T47D (cell line): ENCODE results near the gene KCNIP3.

Experiments
- DNase-seq, 2 experiments: peaks; one replicate each; pipeline versions ENCODE4 v3.0.0 to v3.0.0-alpha.2; 2011 to 2012; ENCODE audit warnings: low read depth in 1 of 2, low spot score in 1 of 2
- JUND ChIP-seq: IDR thresholded peaks from 2 replicates; pipeline ENCODE4 v1.6.1; 2012; ENCODE audit warnings: low read depth
- in situ Hi-C: cut with HindIII; loops from 2 replicates; pipeline ENCODE4 v1.10.0; 2016; ENCODE audit warnings: low sequenced_read_pairs, low pct_unique_long_range_greater_than_20kb

The KCNIP3 gene

GRCh38 chr2:95320986-95321767 lies 24.0 kb downstream of the KCNIP3 start:
- in situ Hi-C loops = no loop called here
- no peak for TF ChIP-seq JUND
- no peak for DNase-seq

GRCh38 chr2:95323347-95324155 lies 26.4 kb downstream of the KCNIP3 start:
- peak; percentile 54 to 75 for DNase-seq
- in situ Hi-C loops = no loop called here

GRCh38 chr2:95325026-95325425 lies 27.9 kb downstream of the KCNIP3 start:
- in situ Hi-C loops = no loop called here
- no peak for TF ChIP-seq JUND
- DNase-seq = no peak

More at GRCh38 chr2:95323347-95324155, 26.4 kb downstream of the KCNIP3 start:
- no peak for TF ChIP-seq JUND

- DNase-seq = no peak
- in situ Hi-C loops = no loop called here
- TF ChIP-seq JUND = no peak
Measured at GRCh38 chr2:95325590-95326432, 28.7 kb downstream of the KCNIP3 start.

GRCh38 chr2:95326433-95327140 lies 29.4 kb downstream of the KCNIP3 start:
- TF ChIP-seq JUND = no peak
- in situ Hi-C loops = no loop called here
- no peak for DNase-seq

- no peak for DNase-seq
- TF ChIP-seq JUND = no peak
- in situ Hi-C loops = no loop called here
Measured at GRCh38 chr2:95327861-95328260, 30.7 kb downstream of the KCNIP3 start.

GRCh38 chr2:95328358-95329125 lies 31.4 kb downstream of the KCNIP3 start:
- no peak for TF ChIP-seq JUND
- in situ Hi-C loops = no loop called here
- DNase-seq = no peak

GRCh38 chr2:95329401-95329800 lies 32.3 kb downstream of the KCNIP3 start:
- no peak for DNase-seq
- TF ChIP-seq JUND = no peak
- in situ Hi-C loops = no loop called here

- in situ Hi-C loops = no loop called here
- TF ChIP-seq JUND = no peak
- peak in 1 of 2 experiments; percentile 45 for DNase-seq
Measured at GRCh38 chr2:95329891-95330793, 33.0 kb downstream of the KCNIP3 start.

GRCh38 chr2:95330794-95331338 lies 33.7 kb downstream of the KCNIP3 start:
- TF ChIP-seq JUND = no peak
- in situ Hi-C loops = no loop called here
- no peak for DNase-seq

- no peak for TF ChIP-seq JUND
- no peak for DNase-seq
- in situ Hi-C loops = no loop called here
Measured at GRCh38 chr2:95331606-95332005, 34.5 kb downstream of the KCNIP3 start.
